ENCODE measurements around the gene ARFGAP3.
"Not testable (repeated sequence)": the region's sequence is repeated elsewhere in the genome, so short reads cannot be mapped to it uniquely, and the experiment has no call there.

- TF ChIP-seq CTCF, POLR2A, EP300 (IDR thresholded peaks at IDR 0.05): not testable (repeated sequence)
These were observed 106.7 kb downstream of the ARFGAP3 start for GRCh38 chr22:42750421-42750820.

Data from upper lobe of left lung (tissue), 4 donors.